Osteocyte (in vitro differentiated cells): ENCODE data around the gene ETS1. TPM values are rescaled to one million over a fixed set of nuclear protein-coding genes. Genes with fewer than 3 reads are reported as not detected.

Source experiments
- DNase-seq: peaks from one replicate; pipeline ENCODE4 v3.0.0; 2021; ENCODE audit warnings: mixed read lengths; ENCODE audit not compliant: unreplicated experiment; ENCODE audit errors: extremely low spot score
- H3K27ac Mint-ChIP-seq: one replicate; pipeline ENCODE4 v1.8.0; 2021; ENCODE audit warnings: mild to moderate bottlenecking, mixed read lengths; ENCODE audit not compliant: unreplicated experiment
- H3K27me3 Mint-ChIP-seq: one replicate; pipeline ENCODE4 v1.8.0; 2021; ENCODE audit warnings: mixed read lengths; ENCODE audit not compliant: unreplicated experiment
- H3K36me3 Mint-ChIP-seq: one replicate; pipeline ENCODE4 v1.8.0; 2021; ENCODE audit warnings: mixed read lengths; ENCODE audit not compliant: unreplicated experiment
- H3K4me1 Mint-ChIP-seq: one replicate; pipeline ENCODE4 v1.8.0; 2021; ENCODE audit warnings: mixed read lengths; ENCODE audit not compliant: unreplicated experiment
- H3K4me3 Mint-ChIP-seq: one replicate; pipeline ENCODE4 v1.8.0; 2021; ENCODE audit warnings: mild to moderate bottlenecking, moderate library complexity, mixed read lengths; ENCODE audit not compliant: unreplicated experiment
- H3K9me3 Mint-ChIP-seq: one replicate; pipeline ENCODE4 v1.8.0; 2021; ENCODE audit warnings: mixed read lengths; ENCODE audit not compliant: unreplicated experiment
- total RNA-seq: library from RNA; stranded (reverse); gene quantifications from 2 replicates; pipeline ENCODE4 v1.2.1, GENCODE V29; 2021
- TF ChIP-seq, protein P1 (sequence below): fragments of 200-600 bp; sonication (generic); IDR thresholded peaks from 2 replicates; pipeline ENCODE4 v1.5.0; 2021; ENCODE audit warnings: antibody characterized with exemption, mild to moderate bottlenecking, moderate library complexity

The ETS1 gene
- total RNA-seq, 1 donor from 2014 or later, result 77.9 TPM

DNA sequence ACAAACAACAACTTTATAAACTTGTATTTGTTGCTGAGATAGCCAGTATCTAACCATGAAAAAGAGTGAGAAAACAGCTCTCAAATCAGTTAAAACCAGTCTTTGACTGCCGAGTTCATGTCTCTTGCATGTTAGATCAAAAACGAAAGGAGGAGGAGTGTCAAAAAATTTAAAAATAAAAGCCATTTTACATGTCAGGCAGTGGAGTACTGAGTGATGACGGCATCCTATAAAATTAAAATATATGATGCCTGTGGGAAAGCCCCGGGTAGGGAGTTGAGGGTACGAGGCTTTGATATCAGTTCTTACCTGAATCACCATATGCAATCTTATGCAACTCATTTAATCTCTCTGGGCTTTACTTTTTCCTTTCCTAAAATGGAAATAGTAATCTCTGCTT is 117.3 kb downstream of the ETS1 start:
- H3K4me3 Mint-ChIP-seq, result no peak overlapping the region
- H3K27ac Mint-ChIP-seq, result peak overlapping the region; percentile 95
- TF ChIP-seq, protein P1, sequence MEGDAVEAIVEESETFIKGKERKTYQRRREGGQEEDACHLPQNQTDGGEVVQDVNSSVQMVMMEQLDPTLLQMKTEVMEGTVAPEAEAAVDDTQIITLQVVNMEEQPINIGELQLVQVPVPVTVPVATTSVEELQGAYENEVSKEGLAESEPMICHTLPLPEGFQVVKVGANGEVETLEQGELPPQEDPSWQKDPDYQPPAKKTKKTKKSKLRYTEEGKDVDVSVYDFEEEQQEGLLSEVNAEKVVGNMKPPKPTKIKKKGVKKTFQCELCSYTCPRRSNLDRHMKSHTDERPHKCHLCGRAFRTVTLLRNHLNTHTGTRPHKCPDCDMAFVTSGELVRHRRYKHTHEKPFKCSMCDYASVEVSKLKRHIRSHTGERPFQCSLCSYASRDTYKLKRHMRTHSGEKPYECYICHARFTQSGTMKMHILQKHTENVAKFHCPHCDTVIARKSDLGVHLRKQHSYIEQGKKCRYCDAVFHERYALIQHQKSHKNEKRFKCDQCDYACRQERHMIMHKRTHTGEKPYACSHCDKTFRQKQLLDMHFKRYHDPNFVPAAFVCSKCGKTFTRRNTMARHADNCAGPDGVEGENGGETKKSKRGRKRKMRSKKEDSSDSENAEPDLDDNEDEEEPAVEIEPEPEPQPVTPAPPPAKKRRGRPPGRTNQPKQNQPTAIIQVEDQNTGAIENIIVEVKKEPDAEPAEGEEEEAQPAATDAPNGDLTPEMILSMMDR, result no peak
- peaks cover 57% of the 10 kb centered on the region for H3K36me3 Mint-ChIP-seq
- peaks cover 84% of the 10 kb centered on the region for H3K4me1 Mint-ChIP-seq
- H3K9me3 Mint-ChIP-seq, result no peaks in the 10 kb centered on the region
- no peak for DNase-seq
- H3K27me3 Mint-ChIP-seq, result no peaks in the 10 kb centered on the region

DNA sequence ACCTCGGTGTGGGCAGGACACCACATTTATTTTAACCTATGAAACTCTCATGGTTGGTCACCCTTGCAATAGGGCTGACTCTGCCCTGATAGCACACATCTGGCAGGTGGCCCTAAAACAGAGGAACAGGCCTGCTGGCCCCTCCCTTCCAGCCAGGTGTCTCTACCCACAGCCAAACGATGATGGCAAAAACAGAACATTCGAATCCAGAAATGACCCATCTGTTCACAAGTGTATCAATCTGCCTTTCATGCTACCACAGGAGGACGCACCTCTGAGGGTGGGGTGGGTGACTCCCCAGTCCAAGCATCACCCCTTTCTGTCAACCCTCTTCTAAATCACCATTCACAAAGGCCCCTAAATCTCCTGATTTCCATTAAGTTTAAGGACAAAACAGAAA is 118.1 kb downstream of the ETS1 start:
- peaks cover 56% of the 10 kb centered on the region for H3K36me3 Mint-ChIP-seq

DNA sequence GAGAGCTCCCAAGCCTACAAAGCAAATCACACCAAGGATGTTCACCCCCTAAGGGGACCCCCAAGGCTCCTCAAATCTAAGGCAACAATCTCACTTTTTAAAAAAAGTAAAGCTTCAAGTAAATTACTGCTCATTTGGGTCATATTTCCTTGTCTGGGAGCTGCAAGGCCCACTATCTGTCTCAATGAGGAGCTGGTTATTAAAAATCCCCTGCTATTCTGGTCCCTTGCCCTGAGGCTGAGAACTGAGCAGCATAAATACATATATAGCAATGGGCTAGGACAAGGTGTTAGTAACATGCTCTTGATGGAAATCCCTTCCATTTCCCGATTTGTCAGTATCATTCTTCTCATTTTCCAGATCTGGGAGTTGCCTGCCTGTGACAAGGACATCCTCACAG is 119.2 kb downstream of the ETS1 start:
- H3K4me1 Mint-ChIP-seq, result peaks cover 84% of the 10 kb centered on the region
- peak overlapping the region; percentile 95 for H3K27ac Mint-ChIP-seq
- TF ChIP-seq, protein P1, result no peak
- peaks cover 59% of the 10 kb centered on the region for H3K36me3 Mint-ChIP-seq
- no peaks in the 10 kb centered on the region for H3K27me3 Mint-ChIP-seq
- no peak for DNase-seq
- H3K4me3 Mint-ChIP-seq, result peak overlapping the region; percentile 33
- no peaks in the 10 kb centered on the region for H3K9me3 Mint-ChIP-seq

More for the DNA sequence above, 118.1 kb downstream of the ETS1 start:
- H3K4me1 Mint-ChIP-seq, result peaks cover 84% of the 10 kb centered on the region
- H3K27ac Mint-ChIP-seq, result peak overlapping the region; percentile 95
- DNase-seq, result no peak
- H3K27me3 Mint-ChIP-seq, result no peaks in the 10 kb centered on the region
- no peak overlapping the region for H3K4me3 Mint-ChIP-seq
- H3K9me3 Mint-ChIP-seq, result no peaks in the 10 kb centered on the region
- TF ChIP-seq, protein P1, result no peak

DNA sequence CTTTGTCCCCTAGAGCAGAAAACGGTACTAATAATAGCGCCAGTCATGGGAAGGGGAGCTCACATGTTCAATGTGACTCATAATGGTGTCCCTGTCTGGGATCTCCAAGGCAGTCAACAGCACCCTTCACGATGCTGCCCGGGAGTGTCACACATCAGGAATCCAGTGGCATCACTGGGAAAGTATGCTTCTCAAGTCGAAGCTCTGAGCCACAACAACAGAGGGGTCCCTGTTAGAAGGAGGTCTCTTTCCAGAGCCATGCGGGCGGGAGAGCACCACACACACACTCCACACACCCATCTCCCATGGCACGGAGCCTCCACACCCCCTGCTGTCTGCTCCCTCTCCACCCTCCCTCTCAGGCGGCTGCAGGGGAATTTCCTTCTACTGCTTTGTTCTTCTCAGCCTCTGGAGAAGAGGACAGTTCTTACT is 119.7 kb downstream of the ETS1 start:
- peak overlapping the region; percentile 33 for H3K4me3 Mint-ChIP-seq
- peaks cover 84% of the 10 kb centered on the region for H3K4me1 Mint-ChIP-seq
- no peaks in the 10 kb centered on the region for H3K9me3 Mint-ChIP-seq
- TF ChIP-seq, protein P1, result no peak
- H3K27ac Mint-ChIP-seq, result peak overlapping the region; percentile 95
- peak; percentile 89 for DNase-seq
- H3K36me3 Mint-ChIP-seq, result peaks cover 59% of the 10 kb centered on the region
- H3K27me3 Mint-ChIP-seq, result no peaks in the 10 kb centered on the region

DNA sequence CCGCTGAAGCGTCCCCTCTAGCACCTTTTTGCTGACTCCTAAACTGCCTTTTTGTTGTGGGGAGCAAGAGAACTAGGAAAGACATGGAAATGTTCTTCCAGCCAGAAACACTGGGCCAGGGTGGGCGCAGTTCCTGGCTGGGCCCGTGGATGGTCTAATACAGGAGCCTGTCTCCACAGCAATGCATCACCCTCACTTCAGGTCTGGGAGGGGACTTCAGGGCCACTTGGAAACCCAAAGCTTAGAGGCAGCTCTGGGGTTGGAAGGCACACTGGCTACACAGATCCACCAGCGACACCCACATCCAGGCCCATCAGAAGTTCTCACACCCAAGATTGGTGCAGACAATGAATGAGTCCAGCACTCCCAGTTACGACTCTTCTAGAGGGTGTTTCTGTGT is 120.3 kb downstream of the ETS1 start:
- no peaks in the 10 kb centered on the region for H3K9me3 Mint-ChIP-seq
- no peak for DNase-seq
- peak overlapping the region; percentile 95 for H3K27ac Mint-ChIP-seq
- peaks cover 78% of the 10 kb centered on the region for H3K4me1 Mint-ChIP-seq
- H3K27me3 Mint-ChIP-seq, result no peaks in the 10 kb centered on the region
- H3K36me3 Mint-ChIP-seq, result peaks cover 62% of the 10 kb centered on the region
- H3K4me3 Mint-ChIP-seq, result no peak overlapping the region
- TF ChIP-seq, protein P1, result no peak
